SU-DHL-6 (cell line): ENCODE measurements around the gene SH3TC2.

Experiments used
- H2AFZ ChIP-seq: fragments of 200-600 bp; sonication (generic); 2 replicates; pipeline ENCODE4 v1.6.1; 2014; ENCODE audit warnings: low read depth, mild to moderate bottlenecking, moderate library complexity, mixed read lengths, antibody characterized with exemption, low read length; ENCODE audit not compliant: severe bottlenecking
- H3F3A ChIP-seq: fragments of 200-600 bp; shearing (Covaris generic); 2 replicates; pipeline ENCODE4 v1.6.0; 2016; ENCODE audit warnings: antibody characterized with exemption, mild to moderate bottlenecking; ENCODE audit not compliant: insufficient read depth
- H3K27ac ChIP-seq: fragments of 200-600 bp; sonication (generic); 2 replicates; pipeline ENCODE4 v1.5.1; 2016; ENCODE audit warnings: low read depth, mild to moderate bottlenecking, low read length, moderate library complexity, mixed read lengths
- H3K27me3 ChIP-seq: fragments of 200-600 bp; sonication (generic), shearing (Covaris generic); 2 replicates; pipeline ENCODE4 v1.6.0; 2014; ENCODE audit warnings: mild to moderate bottlenecking, low read length
- H3K36me3 ChIP-seq: fragments of 200-600 bp; sonication (generic); 2 replicates; pipeline ENCODE4 v1.6.1; 2014; ENCODE audit warnings: mild to moderate bottlenecking, low read length, mixed read lengths
- H3K4me2 ChIP-seq: fragments of 300-600, 200-600 bp; shearing (Covaris generic), sonication (generic); 2 replicates; pipeline ENCODE4 v1.6.0; 2014; ENCODE audit warnings: low read length, low read depth, mild to moderate bottlenecking; ENCODE audit not compliant: poor library complexity, severe bottlenecking
- H3K4me3 ChIP-seq: fragments of 200-600 bp; sonication (generic); 2 replicates; pipeline ENCODE4 v1.5.1; 2014; ENCODE audit warnings: antibody characterized with exemption, low read length, mild to moderate bottlenecking, mixed read lengths; ENCODE audit not compliant: insufficient read depth, poor library complexity, severe bottlenecking
- H3K79me2 ChIP-seq: fragments of 200-600 bp; sonication (generic); 2 replicates; pipeline ENCODE4 v1.6.1; 2014; ENCODE audit warnings: mild to moderate bottlenecking, low read length, moderate library complexity; ENCODE audit not compliant: insufficient read depth
- H3K9ac ChIP-seq: fragments of 200-600 bp; sonication (generic); 2 replicates; pipeline ENCODE4 v1.7.0; 2014; ENCODE audit warnings: mild to moderate bottlenecking, low read length
- H3K9me2 ChIP-seq: fragments of 200-600 bp; sonication (generic); replicated peaks from 2 replicates; pipeline ENCODE4 v1.6.1; 2014; ENCODE audit warnings: low read length; ENCODE audit not compliant: insufficient read depth
- H3K9me3 ChIP-seq: fragments of 200-600 bp; sonication (generic); 2 replicates; pipeline ENCODE4 v1.6.1; 2014; ENCODE audit warnings: low read length, mixed read lengths; ENCODE audit not compliant: insufficient read depth
- H4K20me1 ChIP-seq: fragments of 200-600 bp; sonication (generic); 2 replicates; pipeline ENCODE4 v1.6.1; 2014; ENCODE audit warnings: low read depth, mild to moderate bottlenecking, antibody characterized with exemption, low read length, moderate library complexity, mixed read lengths
- EZH2phosphoT487 ChIP-seq: fragments of 200-600 bp; sonication (generic), shearing (Covaris generic); conservative IDR thresholded peaks from 2 replicates; pipeline ENCODE4 v1.6.1; 2018; ENCODE audit warnings: mild to moderate bottlenecking, antibody characterized with exemption, low read length, moderate library complexity, mixed read lengths
- TF ChIP-seq, protein P1 (sequence below): fragments of 200-600 bp; sonication (generic); IDR thresholded peaks from one replicate; pipeline ENCODE4 v1.5.1; 2017; ENCODE audit warnings: antibody characterized with exemption, mild to moderate bottlenecking, low read length, moderate library complexity; ENCODE audit not compliant: insufficient read depth, poor library complexity, severe bottlenecking

SH3TC2 gene

GRCh38 chr5:149072791-149073190 is 9.9 kb upstream of the SH3TC2 start:
- H3K36me3 ChIP-seq: no peaks in the 10 kb centered on the region
- no peak overlapping the region for H3K4me2 ChIP-seq
- H3K27me3 ChIP-seq: no peaks in the 10 kb centered on the region
- no peaks in the 10 kb centered on the region for H3K9me2 ChIP-seq
- H3K79me2 ChIP-seq: no peaks in the 10 kb centered on the region
- no peaks in the 10 kb centered on the region for H4K20me1 ChIP-seq
- TF ChIP-seq, protein P1, sequence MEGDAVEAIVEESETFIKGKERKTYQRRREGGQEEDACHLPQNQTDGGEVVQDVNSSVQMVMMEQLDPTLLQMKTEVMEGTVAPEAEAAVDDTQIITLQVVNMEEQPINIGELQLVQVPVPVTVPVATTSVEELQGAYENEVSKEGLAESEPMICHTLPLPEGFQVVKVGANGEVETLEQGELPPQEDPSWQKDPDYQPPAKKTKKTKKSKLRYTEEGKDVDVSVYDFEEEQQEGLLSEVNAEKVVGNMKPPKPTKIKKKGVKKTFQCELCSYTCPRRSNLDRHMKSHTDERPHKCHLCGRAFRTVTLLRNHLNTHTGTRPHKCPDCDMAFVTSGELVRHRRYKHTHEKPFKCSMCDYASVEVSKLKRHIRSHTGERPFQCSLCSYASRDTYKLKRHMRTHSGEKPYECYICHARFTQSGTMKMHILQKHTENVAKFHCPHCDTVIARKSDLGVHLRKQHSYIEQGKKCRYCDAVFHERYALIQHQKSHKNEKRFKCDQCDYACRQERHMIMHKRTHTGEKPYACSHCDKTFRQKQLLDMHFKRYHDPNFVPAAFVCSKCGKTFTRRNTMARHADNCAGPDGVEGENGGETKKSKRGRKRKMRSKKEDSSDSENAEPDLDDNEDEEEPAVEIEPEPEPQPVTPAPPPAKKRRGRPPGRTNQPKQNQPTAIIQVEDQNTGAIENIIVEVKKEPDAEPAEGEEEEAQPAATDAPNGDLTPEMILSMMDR: no peak
- no peak for TF ChIP-seq EZH2phosphoT487
- no peaks in the 10 kb centered on the region for H3F3A ChIP-seq
- H3K27ac ChIP-seq: no peak overlapping the region
- H3K4me3 ChIP-seq: no peak overlapping the region
- H3K9ac ChIP-seq: no peak overlapping the region
- H2AFZ ChIP-seq: no peak overlapping the region
- H3K9me3 ChIP-seq: no peaks in the 10 kb centered on the region

DNA sequence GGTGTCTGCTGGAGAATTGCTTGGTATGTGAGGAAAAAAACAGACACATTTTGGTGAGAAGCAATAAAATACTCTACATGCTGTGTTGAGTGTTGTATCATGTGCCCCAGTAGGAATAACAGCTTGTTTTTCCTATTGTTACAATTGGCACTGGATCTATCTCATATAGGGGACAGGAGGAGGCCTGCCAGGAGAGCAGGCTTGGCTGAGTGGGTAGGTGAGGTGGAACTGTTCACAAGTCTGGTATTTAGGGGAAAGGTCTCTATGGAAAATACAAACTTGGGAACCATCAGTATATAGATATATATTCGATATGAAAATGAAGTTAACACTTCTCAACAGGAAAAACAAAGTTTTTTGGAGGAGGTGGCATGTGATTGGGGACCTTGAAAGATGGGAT is 9.5 kb upstream of the SH3TC2 start:
- H3K79me2 ChIP-seq: no peaks in the 10 kb centered on the region
- H3F3A ChIP-seq: no peaks in the 10 kb centered on the region
- no peak overlapping the region for H3K4me3 ChIP-seq
- no peaks in the 10 kb centered on the region for H3K9me2 ChIP-seq
- no peaks in the 10 kb centered on the region for H4K20me1 ChIP-seq
- H3K36me3 ChIP-seq: no peaks in the 10 kb centered on the region
- H3K27me3 ChIP-seq: no peaks in the 10 kb centered on the region
- no peak overlapping the region for H3K4me2 ChIP-seq
- no peaks in the 10 kb centered on the region for H3K9me3 ChIP-seq
- H3K27ac ChIP-seq: no peak overlapping the region
- H3K9ac ChIP-seq: no peak overlapping the region
- no peak overlapping the region for H2AFZ ChIP-seq
- no peak for TF ChIP-seq EZH2phosphoT487
- TF ChIP-seq, protein P1: no peak

DNA sequence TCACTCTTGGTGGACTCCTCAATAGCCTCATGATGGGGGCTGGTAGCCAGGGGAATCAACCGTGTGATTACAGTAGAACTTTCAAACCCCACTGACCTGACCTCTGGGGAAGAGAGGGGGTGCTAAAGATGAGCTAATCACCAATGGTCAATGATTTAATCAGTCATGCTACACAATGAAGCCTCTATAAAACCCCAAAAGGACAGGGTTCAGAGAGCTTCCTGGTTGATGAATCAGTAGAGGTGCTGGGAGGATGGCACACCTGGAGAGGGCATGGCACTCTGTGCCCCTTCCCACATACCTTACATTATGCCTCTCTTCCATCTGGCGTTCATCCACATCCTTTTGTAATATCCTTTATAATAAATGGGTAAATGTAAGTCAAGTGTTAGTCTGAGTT is 8.9 kb upstream of the SH3TC2 start:
- Histone ChIP-seq H3K4me2 (no peak overlapping the region), H3K9ac (no peak overlapping the region), H3K9me3 (no peaks in the 10 kb centered on the region), H2AFZ (no peak overlapping the region), H3K36me3 (no peaks in the 10 kb centered on the region), H3K4me3 (no peak overlapping the region), H3K9me2 (no peaks in the 10 kb centered on the region), H3K27me3 (no peaks in the 10 kb centered on the region), H3F3A (no peaks in the 10 kb centered on the region), H3K79me2 (no peaks in the 10 kb centered on the region), H3K27ac (no peak overlapping the region), H4K20me1 (no peaks in the 10 kb centered on the region)
- TF ChIP-seq, protein P1: no peak
- no peak for TF ChIP-seq EZH2phosphoT487
